SK-N-DZ (cell line): ENCODE measurements around the gene CBARP. TPM values are rescaled to one million over a fixed set of nuclear protein-coding genes. Genes with fewer than 3 reads are reported as not detected.

Source experiments
- DNase-seq: peaks from one replicate; pipeline ENCODE4 v3.0.0-alpha.2; 2015; ENCODE audit warnings: low spot score
- polyA plus RNA-seq, 2 experiments: library from polyadenylated mRNA; depleted of rRNA; stranded (reverse); fragments of >200 nt; gene quantifications; 2 replicates each; pipeline ENCODE4 v1.2.3, GENCODE V29; 2014

Gene CBARP
- polyA plus RNA-seq (2014; cell fraction: cytosol; rRNA removed): 12.3 and 24.2 TPM in 2 replicates
- polyA plus RNA-seq (2014; cell fraction: nucleus; rRNA removed): 44.5 and 49.5 TPM in 2 replicates

DNA sequence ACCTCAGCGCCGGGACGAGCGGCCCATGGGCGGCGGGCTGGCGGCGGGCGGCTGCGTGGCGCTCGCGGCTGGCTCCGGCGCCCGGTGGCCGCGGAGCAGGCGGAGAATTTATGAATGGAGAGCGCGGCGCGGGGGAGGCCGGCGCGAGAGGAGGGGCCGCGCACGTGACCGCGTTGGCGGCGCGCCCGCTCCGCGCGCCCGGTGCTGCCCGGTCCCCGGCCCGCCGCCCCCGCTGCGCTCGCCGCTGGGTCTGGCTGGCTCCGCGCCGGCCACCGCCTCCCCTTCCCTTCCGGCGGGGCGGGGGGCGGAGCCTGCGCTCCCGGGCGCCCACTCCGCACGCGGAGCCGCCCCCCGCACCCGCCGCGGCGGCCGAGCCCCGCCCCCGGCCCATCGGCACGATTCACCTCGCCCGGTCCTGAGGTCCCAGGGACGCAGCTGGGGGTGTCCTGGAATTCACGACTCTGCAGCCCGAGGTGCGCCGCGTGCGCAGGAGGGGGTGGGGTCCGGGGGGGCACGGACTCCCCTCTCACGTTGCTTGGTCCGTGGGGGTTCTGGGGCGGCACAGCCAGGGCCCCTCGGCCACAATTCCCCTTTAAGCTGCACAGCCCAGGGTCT lies at the start of gene CBARP:
Gene CBARP (minus strand): TSS at position 252 of the 615 bp plus-strand sequence. CDS start 1,905 bp downstream, outside the sequence.
- no peak for DNase-seq

DNA sequence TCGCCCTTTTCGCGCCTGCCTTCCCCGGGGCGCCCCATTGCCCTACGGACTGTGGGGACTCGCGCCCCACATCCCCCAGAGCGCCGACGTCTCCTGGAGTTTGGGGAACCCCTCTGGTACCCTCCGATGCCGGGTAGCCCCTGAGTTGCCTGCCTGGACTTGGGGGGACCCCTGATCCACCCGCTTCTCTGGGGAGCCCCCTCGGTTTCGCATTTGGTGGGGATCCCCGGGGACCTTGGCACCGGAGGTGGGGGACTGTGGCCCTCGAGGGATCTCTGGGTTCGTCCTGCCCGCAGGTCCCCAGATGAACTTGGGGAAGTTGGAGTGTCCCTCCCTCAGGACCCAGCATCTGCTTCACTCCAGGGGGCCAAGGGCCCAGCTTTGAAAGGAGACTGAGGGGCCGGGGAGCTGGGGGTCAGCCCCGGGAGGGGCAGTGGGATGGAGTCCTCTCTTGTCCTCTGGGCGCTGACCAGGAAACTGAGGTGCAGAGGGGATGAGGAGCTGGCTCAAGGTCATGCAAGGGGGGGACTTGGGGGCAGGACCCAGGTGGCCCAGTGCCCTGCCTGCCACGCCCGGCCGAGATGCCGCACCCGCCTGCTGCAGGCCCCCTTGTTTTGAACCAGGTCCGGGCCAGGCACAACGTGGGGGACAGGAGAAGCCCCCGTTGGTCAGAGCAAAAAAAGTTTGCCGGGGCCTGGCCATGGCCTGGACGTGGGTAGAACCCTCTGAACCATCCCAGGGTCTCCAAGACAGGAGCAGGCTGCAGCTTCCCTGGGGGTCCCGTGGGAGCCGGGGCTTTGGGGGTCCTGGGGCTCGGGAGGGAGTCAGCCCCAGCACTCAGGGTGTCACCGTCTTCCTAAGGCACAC lies 48.9 kb upstream of the CBARP start:
- DNase-seq: no peak

GRCh38 chr19:1285737-1286360 lies 48.0 kb upstream of the CBARP start, which contains the start of gene EFNA2:
Gene EFNA2 (plus strand): TSS chr19:1285873. CDS start chr19:1286169, 296 bp downstream.
- DNase-seq: no peak

DNA sequence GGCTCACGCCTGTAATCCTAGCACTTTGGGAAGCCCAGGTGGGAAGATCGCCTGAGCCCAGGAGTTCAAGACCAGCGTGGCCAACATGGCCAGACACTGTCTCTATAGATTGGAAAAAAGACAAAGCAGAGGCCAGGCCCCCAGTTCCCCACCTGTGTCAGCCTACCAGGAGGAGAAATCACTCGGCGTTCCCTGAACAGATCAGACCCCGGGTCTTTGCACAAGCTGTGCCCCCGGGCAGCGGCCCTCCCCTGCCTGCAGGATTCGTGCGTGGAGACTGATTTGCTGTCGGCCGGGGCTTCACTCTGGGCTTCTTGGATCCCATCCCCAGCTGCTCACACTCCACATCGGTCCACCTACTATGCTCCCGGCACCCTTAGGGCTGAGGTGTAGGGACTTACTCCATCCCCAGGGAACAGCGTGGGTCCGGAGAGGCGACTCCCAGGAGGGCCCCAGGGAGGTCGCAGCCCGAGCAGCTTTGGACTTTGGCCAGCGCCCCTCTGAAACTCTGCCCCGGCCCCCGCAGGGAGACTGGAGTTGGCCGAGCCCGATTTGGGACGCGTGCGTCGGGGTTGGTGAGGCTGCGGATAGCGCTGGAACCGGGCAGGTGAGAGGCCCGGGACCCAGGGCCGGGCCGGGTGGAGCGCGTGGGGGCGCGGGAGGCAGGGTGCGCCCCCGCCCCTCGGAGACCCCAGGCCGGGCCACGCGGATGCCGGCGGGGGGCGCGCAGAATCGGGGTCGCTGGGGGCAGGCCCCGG lies 47.4 kb upstream of the CBARP start:
- no peak for DNase-seq

DNA sequence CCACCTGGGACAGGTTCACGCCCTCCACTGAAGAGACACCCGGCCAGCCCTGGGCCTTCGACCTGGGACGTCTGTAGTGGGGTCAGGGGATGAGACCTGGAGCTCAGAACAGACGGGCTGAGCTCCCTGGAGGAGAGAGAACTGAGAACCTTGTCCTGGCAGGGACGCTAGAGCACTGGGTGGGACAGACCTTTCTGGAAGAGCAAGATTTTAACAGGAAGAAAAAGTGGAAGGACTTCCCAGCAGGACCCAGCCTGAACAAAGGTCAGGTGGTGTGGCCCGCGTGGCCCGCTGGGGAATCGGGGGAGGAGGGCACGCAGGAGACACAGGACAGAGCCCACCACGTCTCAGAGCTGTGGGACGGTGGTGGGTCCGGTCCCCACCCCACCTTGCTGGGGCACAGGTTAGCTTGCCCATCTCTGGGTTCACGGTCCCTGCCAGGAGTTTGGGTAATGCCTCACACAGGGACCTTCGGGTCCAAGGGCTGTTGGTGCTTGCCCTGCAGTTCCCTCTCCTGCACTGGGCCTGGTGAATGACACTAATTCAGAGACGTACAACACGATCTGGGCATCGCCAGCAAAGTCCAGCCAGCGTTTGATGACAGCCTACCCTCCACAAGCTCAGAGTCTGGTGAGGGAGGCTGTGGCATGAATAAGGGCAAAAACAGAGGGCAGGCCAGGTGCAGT lies 46.6 kb upstream of the CBARP start:
- DNase-seq: no peak

DNA sequence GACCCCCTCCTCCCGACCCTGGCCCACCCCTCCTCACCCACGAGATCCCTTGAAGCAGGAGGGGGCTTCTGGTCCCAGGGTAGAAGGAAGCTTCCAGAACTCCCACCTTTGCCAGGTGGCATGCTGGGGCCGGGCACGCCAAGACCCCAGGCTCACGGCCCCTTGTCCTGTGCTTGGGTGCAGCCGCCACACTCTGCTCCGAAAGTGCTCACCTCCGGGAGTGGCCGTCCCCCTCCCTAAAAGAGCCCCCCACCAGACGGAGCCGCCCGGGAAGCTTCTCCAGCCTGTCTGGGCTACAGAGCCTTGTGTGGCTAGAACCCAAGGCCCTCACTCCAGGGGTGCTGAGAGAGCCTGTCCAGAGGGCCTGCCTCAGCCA lies 46.1 kb upstream of the CBARP start:
- no peak for DNase-seq

- no peak for DNase-seq
Measured at GRCh38 chr19:1283207-1283916, 45.6 kb upstream of the CBARP start.

- DNase-seq: no peak
Measured at GRCh38 chr19:1282588-1283206, 44.9 kb upstream of the CBARP start.

- DNase-seq: no peak
Measured at GRCh38 chr19:1281569-1282287, 43.9 kb upstream of the CBARP start.

- DNase-seq: no peak
Measured at GRCh38 chr19:1280636-1281568, 43.1 kb upstream of the CBARP start.

DNA sequence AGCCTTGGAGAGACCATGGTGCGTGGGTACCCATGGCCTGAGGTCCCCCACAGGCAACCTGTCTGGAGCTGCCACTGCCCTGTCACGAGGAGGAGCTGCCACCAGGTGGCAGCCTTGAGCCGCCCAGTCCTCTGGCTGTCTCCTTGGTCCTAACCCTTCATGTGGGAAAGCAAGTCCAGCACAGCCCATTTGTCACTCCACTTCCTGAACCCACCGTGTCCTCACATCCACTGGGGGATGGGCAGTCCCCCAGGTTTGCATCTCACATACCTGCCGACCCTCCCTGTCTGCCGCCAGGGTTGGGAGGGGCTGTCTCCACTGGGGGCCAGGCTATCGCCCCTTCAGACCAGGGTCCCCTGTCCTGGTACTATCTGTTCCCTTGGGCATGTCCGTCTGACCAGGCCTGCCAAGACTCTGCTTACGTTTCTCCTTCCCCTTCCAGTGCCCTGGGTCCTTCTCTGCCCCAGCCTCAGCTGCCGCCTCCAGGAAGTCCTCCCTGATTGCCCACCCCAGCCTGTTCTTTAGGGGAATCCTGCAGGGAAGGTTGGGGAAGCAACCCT lies 42.1 kb upstream of the CBARP start:
- peak; percentile 87 for DNase-seq

GRCh38 chr19:1278713-1279660 lies 41.2 kb upstream of the CBARP start:
- DNase-seq: no peak

DNA sequence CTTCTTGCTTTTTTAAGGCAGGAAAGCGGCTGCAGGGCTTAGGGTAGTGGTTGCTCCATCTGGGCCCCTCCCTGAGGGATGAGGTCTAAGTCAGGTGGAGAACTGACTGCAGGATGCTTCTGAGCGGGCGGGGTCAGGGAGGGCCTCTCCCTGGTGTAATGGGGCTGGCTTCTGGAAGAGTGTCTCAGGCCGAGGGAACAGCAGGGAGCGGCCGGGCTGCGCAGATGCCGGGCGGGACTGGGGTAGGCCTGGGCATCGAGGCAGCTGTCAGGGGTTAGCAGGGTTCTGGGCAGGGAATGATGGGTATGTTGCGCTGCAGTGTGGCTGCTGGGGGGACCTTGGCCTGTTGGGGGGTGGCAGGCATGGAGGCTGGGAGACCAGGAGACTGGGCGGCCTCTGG lies 40.3 kb upstream of the CBARP start:
- no peak for DNase-seq

- no peak for DNase-seq
Measured at GRCh38 chr19:1277061-1277460, 39.3 kb upstream of the CBARP start.

DNA sequence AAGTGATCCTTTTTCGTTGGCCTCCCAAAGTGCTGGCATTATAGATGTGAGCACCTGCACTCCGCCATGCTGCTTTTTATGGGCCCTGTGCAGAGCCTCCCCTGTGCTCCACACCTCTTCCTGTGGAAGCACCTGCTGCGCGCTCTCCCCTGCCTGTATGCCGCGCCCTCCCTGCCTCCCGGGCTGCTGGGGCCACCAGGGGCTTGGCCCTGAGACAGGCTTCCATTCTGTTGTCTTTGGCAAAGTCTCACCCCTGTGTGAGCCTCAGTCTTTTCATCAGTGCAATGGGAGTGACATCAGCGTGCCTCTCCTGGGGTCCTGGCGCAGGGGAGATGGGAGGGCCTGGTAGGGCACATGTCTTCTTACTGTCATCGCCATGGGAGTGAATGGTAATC lies 38.8 kb upstream of the CBARP start:
- DNase-seq: no peak

GRCh38 chr19:1275976-1276627 lies 38.3 kb upstream of the CBARP start:
- DNase-seq: no peak
